PC-3 (cell line): ENCODE measurements around the gene SRXN1. TPM values are rescaled to one million over a fixed set of nuclear protein-coding genes. Genes with fewer than 3 reads are reported as not detected.

Source experiments
- ATAC-seq: fragments of 200-7000 bp; cut with Tn5 transposase; 2 replicates; pipeline ENCODE4 v1.9.1; 2020; ENCODE audit warnings: mild to moderate bottlenecking, moderate library complexity
- BruUV-seq: library from RNA; stranded (reverse); fragments of 400-500 nt; replicated peaks from 2 replicates; lab custom pipeline; 2021; lab: Mats Ljungman, UMichigan
- CTCF ChIA-PET: fragments of 300-600 bp; sonication (Branson Sonifier 250); formaldehyde crosslinking; loops from one replicate; lab custom pipeline; 2022; ENCODE audit warnings: antibody characterized with exemption; lab: Charles Lee
- POLR2A ChIA-PET: fragments of 300-600 bp; sonication (Branson Sonifier 250); formaldehyde crosslinking; loops from one replicate; lab custom pipeline; 2022; ENCODE audit warnings: antibody characterized with exemption; ENCODE audit not compliant: unreplicated experiment; lab: Charles Lee
- DNase-seq: peaks from one replicate; pipeline ENCODE4 v3.0.0-alpha.2; 2015
- H2AFZ ChIP-seq: fragments of 300-600 bp; sonication (generic); 2 replicates; pipeline ENCODE4 v1.6.0; 2016; ENCODE audit warnings: antibody characterized with exemption, low read length
- H3F3A ChIP-seq: fragments of 300-600 bp; sonication (generic); one replicate; pipeline ENCODE4 v1.6.0; 2017; ENCODE audit warnings: antibody characterized with exemption, low read length, control low read depth, mild to moderate bottlenecking; ENCODE audit not compliant: unreplicated experiment
- H3K27ac ChIP-seq: fragments of 300-600 bp; sonication (generic); 2 replicates; pipeline ENCODE4 v1.5.1; 2016; ENCODE audit warnings: mild to moderate bottlenecking, low read length
- H3K27me3 ChIP-seq: fragments of 300-600 bp; sonication (generic); 2 replicates; pipeline ENCODE4 v1.6.1; 2016; ENCODE audit warnings: low read length, mixed read lengths
- H3K36me3 ChIP-seq: fragments of 300-600 bp; sonication (generic); 2 replicates; pipeline ENCODE4 v1.6.1; 2016; ENCODE audit warnings: low read depth, mixed run types, low read length, mixed read lengths
- H3K4me1 ChIP-seq: fragments of 300-600 bp; sonication (generic); 2 replicates; pipeline ENCODE4 v1.5.1; 2016; ENCODE audit warnings: low read length; ENCODE audit not compliant: insufficient read depth
- H3K4me2 ChIP-seq: fragments of 300-600 bp; sonication (generic); 2 replicates; pipeline ENCODE4 v1.6.0; 2016; ENCODE audit warnings: low read length
- H3K4me3 ChIP-seq: fragments of 300-600 bp; sonication (generic); 2 replicates; pipeline ENCODE4 v1.5.1; 2016; ENCODE audit warnings: mild to moderate bottlenecking, low read length, mixed read lengths
- H3K79me2 ChIP-seq: fragments of 300-600 bp; sonication (generic); 2 replicates; pipeline ENCODE4 v1.6.1; 2017; ENCODE audit warnings: low read length, mixed read lengths
- H3K9ac ChIP-seq: fragments of 300-600 bp; sonication (generic); 2 replicates; pipeline ENCODE4 v1.6.0; 2016; ENCODE audit warnings: mild to moderate bottlenecking, low read length
- H3K9me2 ChIP-seq: fragments of 300-600 bp; sonication (generic); replicated peaks from 2 replicates; pipeline ENCODE4 v1.6.1; 2016; ENCODE audit warnings: mixed run types, low read length, mixed read lengths
- H3K9me3 ChIP-seq: fragments of 300-600 bp; sonication (generic); 2 replicates; pipeline ENCODE4 v1.6.1; 2016; ENCODE audit warnings: low read length, mixed read lengths
- H4K20me1 ChIP-seq: fragments of 300-600 bp; sonication (generic); 2 replicates; pipeline ENCODE4 v1.6.1; 2016; ENCODE audit warnings: low read length, mixed read lengths
- CTCF ChIP-seq: fragments of 300-600 bp; sonication (generic); conservative IDR thresholded peaks from 2 replicates; pipeline ENCODE4 v1.5.1; 2017; ENCODE audit warnings: antibody characterized with exemption, low read depth, mild to moderate bottlenecking, low read length
- EZH2 ChIP-seq: fragments of 300-600 bp; sonication (generic); IDR thresholded peaks from one replicate; pipeline ENCODE4 v1.6.1; 2017; ENCODE audit warnings: antibody characterized with exemption, mild to moderate bottlenecking, low read length; ENCODE audit not compliant: unreplicated experiment
- EZH2phosphoT487 ChIP-seq: fragments of 300-600 bp; sonication (generic); IDR thresholded peaks from 2 replicates; pipeline ENCODE4 v1.6.1; 2018; ENCODE audit warnings: mild to moderate bottlenecking, antibody characterized with exemption, low read length, borderline replicate concordance
- intact Hi-C: fragments of 100-400 bp; cut with micrococcal nuclease; formaldehyde crosslinking; loops from 2 replicates; pipeline ENCODE4 v1.9.0; 2023
- total RNA-seq: library from RNA; depleted of rRNA; stranded (reverse); fragments of >200 nt; gene quantifications from 2 replicates; pipeline ENCODE4 v1.2.3, GENCODE V29; 2014

SRXN1 gene
- total RNA-seq, 1 experiment from 2014 or later = 105 TPM

GRCh38 chr20:651713-652614, 1.0 kb downstream of the SRXN1 start:
- H3K9ac ChIP-seq = peak overlapping the region; percentile 92
- peak overlapping the region; percentile 91 for H3K4me2 ChIP-seq
- intact Hi-C loops = loop anchor here (1.0 to 10.0 kb wide), 2 partner anchors 83 to 116 kb away; partner anchors contain the start of gene SLC52A3
- peaks cover 55% of the 10 kb centered on the region for H3K79me2 ChIP-seq
- H4K20me1 ChIP-seq = peaks cover 38% of the 10 kb centered on the region
- H3F3A ChIP-seq = no peaks in the 10 kb centered on the region
- H3K4me1 ChIP-seq = peaks cover 12% of the 10 kb centered on the region
- ATAC-seq = 0 out of 2 replicates have a peak, but pooled peaks have one; percentile 6
- no peaks in the 10 kb centered on the region for H3K9me2 ChIP-seq
- CTCF ChIA-PET = no interaction called here
- TF ChIP-seq CTCF (no peak), EZH2 (no peak), EZH2phosphoT487 (no peak)
- POLR2A ChIA-PET = interaction anchor here (0.6 kb wide), 1 partner anchor 51 kb away, joined by 14 read pairs; no protein-coding TSS in a partner anchor
- H3K27me3 ChIP-seq = peaks cover under 1% of the 10 kb centered on the region; the same call in 1 of the 2 replicates
- peak overlapping the region; percentile 64 for H2AFZ ChIP-seq
- peak; percentile 15 for DNase-seq
- peak overlapping the region; percentile 50 for H3K27ac ChIP-seq
- H3K4me3 ChIP-seq = peak overlapping the region; percentile 94
- H3K9me3 ChIP-seq = no peaks in the 10 kb centered on the region
- no TSS peak for BruUV-seq
- H3K36me3 ChIP-seq = peaks cover 34% of the 10 kb centered on the region

- intact Hi-C loops = loop anchor here (10.0 kb wide), 1 partner anchor 84 kb away; no protein-coding TSS in a partner anchor
- Histone ChIP-seq H3K9me2 (no peaks in the 10 kb centered on the region), H3K27ac (no peak overlapping the region), H3K4me1 (peaks cover 12% of the 10 kb centered on the region), H3K4me3 (no peak overlapping the region), H3K9ac (no peak overlapping the region), H3F3A (no peaks in the 10 kb centered on the region), H3K27me3 (no peaks in the 10 kb centered on the region), H3K79me2 (peaks cover 55% of the 10 kb centered on the region), H3K9me3 (no peaks in the 10 kb centered on the region), H2AFZ (no peak overlapping the region), H3K4me2 (peak overlapping the region; percentile 91; the same call in 1 of the 2 replicates), H3K36me3 (peaks cover 34% of the 10 kb centered on the region), H4K20me1 (peaks cover 44% of the 10 kb centered on the region)
- DNase-seq = no peak
- POLR2A ChIA-PET = no interaction called here
- CTCF ChIA-PET = no interaction called here
- ATAC-seq = no peak
- no TSS peak for BruUV-seq
- TF ChIP-seq CTCF (peak; percentile 24; the same call in 1 of the 2 replicates), EZH2 (no peak)
Measured at GRCh38 chr20:650954-651353, 2.0 kb downstream of the SRXN1 start.

- Histone ChIP-seq H4K20me1 (peaks cover 47% of the 10 kb centered on the region), H2AFZ (no peak overlapping the region), H3K4me3 (no peak overlapping the region), H3K9ac (no peak overlapping the region), H3K27ac (no peak overlapping the region), H3K79me2 (peaks cover 55% of the 10 kb centered on the region), H3K9me2 (no peaks in the 10 kb centered on the region), H3K36me3 (peaks cover 34% of the 10 kb centered on the region), H3K4me2 (no peak overlapping the region), H3K27me3 (no peaks in the 10 kb centered on the region), H3K4me1 (peaks cover 12% of the 10 kb centered on the region), H3K9me3 (no peaks in the 10 kb centered on the region), H3F3A (no peaks in the 10 kb centered on the region)
- DNase-seq (no peak), ATAC-seq (no peak)
- no TSS peak for BruUV-seq
- ChIA-PET CTCF (no interaction called here), POLR2A (no interaction called here)
- intact Hi-C loops = loop anchor here (10.0 kb wide), 1 partner anchor 85 kb away; no protein-coding TSS in a partner anchor
- TF ChIP-seq CTCF = no peak
- TF ChIP-seq EZH2 = no peak
- no peak for TF ChIP-seq EZH2phosphoT487
Measured at GRCh38 chr20:650281-650680, 2.7 kb downstream of the SRXN1 start.
